Esophagus (tissue), 2 donors: ENCODE measurements around the gene POLL. TPM values are rescaled to one million over a fixed set of nuclear protein-coding genes. Genes with fewer than 3 reads are reported as not detected.

ENCODE experiments used
- H3K27ac ChIP-seq, 2 donors: one replicate each; pipeline ENCODE4 v1.5.1; 2013; ENCODE audit warnings: low read depth in 2 of 2, mild to moderate bottlenecking in 2 of 2, inconsistent platforms in 1 of 2, low read length in 1 of 2, moderate library complexity in 1 of 2
- H3K27me3 ChIP-seq, 2 donors: one replicate each; pipeline ENCODE4 v1.6.1; 2013; ENCODE audit warnings: low read length in 2 of 2, control low read depth in 1 of 2, mild to moderate bottlenecking in 1 of 2; ENCODE audit not compliant: insufficient read depth in 2 of 2, control insufficient read depth in 1 of 2
- H3K36me3 ChIP-seq, 2 donors: one replicate each; pipeline ENCODE4 v1.6.1; 2013; ENCODE audit warnings: low read length in 1 of 2; ENCODE audit not compliant: control insufficient read depth in 2 of 2, insufficient read depth in 2 of 2
- H3K4me1 ChIP-seq, 2 donors: one replicate each; pipeline ENCODE4 v1.6.1; 2013; ENCODE audit warnings: low read length in 1 of 2; ENCODE audit not compliant: control insufficient read depth in 2 of 2, insufficient read depth in 2 of 2
- H3K4me3 ChIP-seq, 2 donors: one replicate each; pipeline ENCODE4 v1.5.1; 2013; ENCODE audit warnings: low read length in 2 of 2, mild to moderate bottlenecking in 2 of 2, low read depth in 1 of 2, moderate library complexity in 1 of 2
- H3K9me3 ChIP-seq, 2 donors: one replicate each; pipeline ENCODE4 v1.6.1; 2013; ENCODE audit warnings: mild to moderate bottlenecking in 2 of 2, low read depth in 1 of 2, low read length in 1 of 2, moderate library complexity in 1 of 2; ENCODE audit not compliant: control insufficient read depth in 2 of 2, insufficient read depth in 1 of 2
- WGBS, 2 donors: extraction: QIAGEN DNeasy Blood & Tissue Kit; methylation state at CpG; one replicate each; pipeline ENCODE4 v1.1.7; 2013; 5-methylcytosine and 5-hydroxymethylcytosine counted together
- polyA plus RNA-seq, 2 donors: library from polyadenylated mRNA; stranded (reverse); fragments of 200-250 nt; gene quantifications; one replicate each; pipeline ENCODE4 v1.2.3, GENCODE V29; 2013
- donor health status: healthy with polysubstance abuse.
- donor health status: Bipolar disorder and iron deficiency.

The POLL gene
- polyA plus RNA-seq, 2 donors = 13.5 to 24.0 TPM

GRCh38 chr10:101569323-101569621 lies 18.8 kb downstream of the POLL start:
- Histone ChIP-seq H3K27me3 (peaks cover 0 to 9% of the 10 kb centered on the region in 2 donors), H3K4me1 (peaks cover 0 to 20% of the 10 kb centered on the region in 2 donors), H3K4me3 (no peak overlapping the region), H3K9me3 (peaks cover 0 to 5% of the 10 kb centered on the region in 2 donors), H3K27ac (no peak overlapping the region), H3K36me3 (no peaks in the 10 kb centered on the region)
- 10% methylated on average over 11 of the region's 11 CpGs for WGBS, 2 donors

DNA sequence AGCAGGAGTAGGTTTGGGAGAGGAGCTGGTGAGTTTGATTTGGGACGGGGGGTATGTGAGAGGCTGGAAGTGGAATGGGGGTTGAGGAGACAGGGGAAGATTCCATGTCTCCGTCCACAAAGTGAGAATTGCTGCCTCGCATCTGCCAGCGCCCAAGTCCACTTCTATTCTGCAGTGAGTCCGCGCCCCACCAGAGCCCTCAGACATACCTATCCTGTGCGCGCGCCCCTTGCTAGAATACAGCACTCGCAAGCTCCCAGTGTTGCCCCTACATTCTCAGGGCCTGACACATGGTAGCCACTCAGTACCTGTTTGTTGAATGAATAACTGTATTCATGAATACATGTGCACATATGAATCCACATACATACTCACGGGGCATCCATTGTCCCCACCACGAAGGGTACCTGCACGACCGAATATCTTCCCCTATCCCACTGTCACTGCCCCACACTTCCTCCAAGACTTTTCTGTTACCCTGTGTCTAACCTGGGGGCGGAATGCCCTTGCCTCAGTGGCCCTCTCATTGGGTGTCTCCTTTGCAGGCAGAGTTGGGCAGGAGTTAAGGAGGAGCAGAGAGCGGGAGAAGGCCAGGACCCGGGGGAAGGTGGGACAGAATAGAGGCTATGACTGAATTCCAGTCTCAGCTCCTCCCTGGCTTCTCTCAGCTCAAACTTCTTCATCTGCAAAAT lies 19.9 kb downstream of the POLL start:
- no peak overlapping the region for H3K4me3 ChIP-seq
- H3K4me1 ChIP-seq = peaks cover 0 to 20% of the 10 kb centered on the region in 2 donors
- 82 to 84% methylated on average over 17 of the region's 17 CpGs for WGBS, 2 donors
- H3K36me3 ChIP-seq = no peaks in the 10 kb centered on the region
- peaks cover 0 to 9% of the 10 kb centered on the region in 2 donors for H3K27me3 ChIP-seq
- H3K27ac ChIP-seq = no peak overlapping the region
- peaks cover 0 to 5% of the 10 kb centered on the region in 2 donors for H3K9me3 ChIP-seq

DNA sequence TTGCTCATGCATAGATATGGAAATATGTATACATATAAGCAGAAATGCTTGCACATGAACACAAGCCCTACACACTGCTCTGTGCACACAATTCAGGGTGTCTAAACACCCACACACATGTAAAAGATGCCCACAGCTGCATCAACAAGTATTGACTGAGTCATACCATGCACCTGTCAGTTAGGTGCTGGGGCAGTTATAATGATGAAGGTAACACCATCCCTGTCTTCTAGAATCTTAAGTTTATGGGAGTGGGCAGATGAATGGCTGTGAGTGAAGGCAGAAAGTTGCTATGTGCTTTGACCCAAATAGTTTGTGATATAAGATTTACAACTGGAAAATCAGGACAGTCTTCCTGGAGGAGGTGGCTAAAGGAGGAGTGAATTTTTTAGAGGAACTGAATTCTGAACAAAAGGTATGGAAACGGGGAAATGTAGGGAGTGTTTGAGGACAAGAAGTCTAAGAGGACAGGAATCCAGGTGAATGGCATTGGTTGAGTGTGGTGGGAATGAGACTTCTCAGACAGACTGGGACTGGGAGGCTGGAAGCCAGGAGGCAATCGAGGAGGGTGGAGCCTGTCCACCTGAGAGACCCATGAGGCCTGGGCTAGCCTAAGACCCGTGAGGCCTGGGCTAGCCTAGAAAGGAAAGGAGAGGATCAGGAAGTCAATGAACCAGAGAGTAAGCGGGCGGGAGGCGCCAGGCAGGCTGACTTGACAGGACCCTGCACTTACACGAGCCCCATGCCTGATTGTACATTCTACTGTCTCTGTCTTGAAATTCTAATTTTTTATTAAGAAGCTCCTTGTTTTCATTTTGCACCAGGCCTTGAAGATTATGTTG lies 20.7 kb downstream of the POLL start:
- Histone ChIP-seq H3K36me3 (no peaks in the 10 kb centered on the region), H3K4me3 (no peak overlapping the region), H3K27ac (no peak overlapping the region), H3K27me3 (peaks cover 0 to 9% of the 10 kb centered on the region in 2 donors), H3K4me1 (peaks cover 0 to 20% of the 10 kb centered on the region in 2 donors), H3K9me3 (no peaks in the 10 kb centered on the region)
- WGBS, 2 donors = 55 to 57% methylated on average over 7 of the region's 7 CpGs

GRCh38 chr10:101566333-101567164 lies 21.5 kb downstream of the POLL start:
- Histone ChIP-seq H3K4me1 (peaks cover 0 to 20% of the 10 kb centered on the region in 2 donors), H3K4me3 (no peak overlapping the region), H3K36me3 (no peaks in the 10 kb centered on the region), H3K27me3 (peaks cover 0 to 9% of the 10 kb centered on the region in 2 donors), H3K9me3 (no peaks in the 10 kb centered on the region), H3K27ac (no peak overlapping the region)
- WGBS, 2 donors = 10 to 11% methylated on average over 59 of the region's 59 CpGs

DNA sequence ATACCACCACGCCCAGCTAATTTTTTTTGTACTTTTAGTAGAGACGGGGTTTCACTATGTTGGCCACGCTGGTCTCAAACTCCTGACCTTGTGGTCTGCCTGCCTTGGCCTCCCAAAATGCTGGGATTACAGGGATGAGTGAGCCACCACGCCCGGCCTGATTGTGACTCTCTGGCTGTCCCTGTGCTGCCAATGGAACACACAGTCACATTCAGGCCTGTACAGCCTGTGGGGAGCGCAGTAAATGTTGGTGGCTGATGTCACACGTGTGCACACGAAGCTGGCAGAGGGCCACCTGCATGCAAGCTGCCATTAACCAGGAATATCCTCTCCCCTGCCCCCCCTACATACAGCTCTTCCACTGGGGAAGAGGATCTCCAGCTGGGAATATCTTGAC lies 22.1 kb downstream of the POLL start:
- Histone ChIP-seq H3K4me1 (peaks cover 0 to 16% of the 10 kb centered on the region in 2 donors), H3K27me3 (peaks cover 0 to 9% of the 10 kb centered on the region in 2 donors), H3K9me3 (no peaks in the 10 kb centered on the region), H3K4me3 (no peak overlapping the region), H3K27ac (no peak overlapping the region), H3K36me3 (no peaks in the 10 kb centered on the region)
- 62 to 63% methylated on average over 8 of the region's 8 CpGs for WGBS, 2 donors

DNA sequence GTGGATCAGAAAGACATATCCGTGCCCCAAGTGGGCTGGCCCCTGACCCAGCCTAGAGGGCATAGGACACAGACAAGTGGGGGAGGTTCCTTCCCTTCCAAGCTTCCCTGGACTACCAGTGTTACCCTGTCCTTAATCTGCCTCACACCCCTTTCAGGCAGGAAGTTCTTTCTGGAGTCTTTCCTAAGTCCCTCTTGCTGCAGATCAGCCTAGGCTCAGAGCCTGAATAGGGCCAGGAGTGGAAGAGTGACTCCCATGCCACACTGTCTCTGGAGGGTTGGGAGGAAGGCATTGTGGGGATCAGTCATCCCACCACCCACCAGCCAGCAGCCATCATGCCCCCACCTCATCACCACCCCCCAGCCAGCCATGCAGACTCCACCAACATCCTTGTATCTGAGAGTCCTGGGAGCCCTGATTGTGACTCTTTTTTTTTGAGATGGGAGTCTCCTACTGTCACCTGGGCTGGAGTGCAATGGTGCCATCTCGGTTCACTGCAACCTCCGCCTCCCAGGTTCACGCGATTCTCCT lies 22.6 kb downstream of the POLL start:
- no peaks in the 10 kb centered on the region for H3K36me3 ChIP-seq
- no peak overlapping the region for H3K4me3 ChIP-seq
- H3K9me3 ChIP-seq = no peaks in the 10 kb centered on the region
- no peak overlapping the region for H3K27ac ChIP-seq
- H3K27me3 ChIP-seq = peaks cover 0 to 9% of the 10 kb centered on the region in 2 donors
- WGBS, 2 donors = 81 to 82% methylated on average over 5 of the region's 5 CpGs
- H3K4me1 ChIP-seq = peaks cover 0 to 11% of the 10 kb centered on the region in 2 donors

GRCh38 chr10:101564490-101564991 lies 23.5 kb downstream of the POLL start:
- no peaks in the 10 kb centered on the region for H3K36me3 ChIP-seq
- H3K27me3 ChIP-seq = peaks cover 0 to 9% of the 10 kb centered on the region in 2 donors
- H3K9me3 ChIP-seq = no peaks in the 10 kb centered on the region
- H3K4me1 ChIP-seq = peaks cover 0 to 8% of the 10 kb centered on the region in 2 donors
- WGBS, 2 donors = 80 to 85% methylated on average over 15 of the region's 15 CpGs
- no peak overlapping the region for H3K27ac ChIP-seq
- no peak overlapping the region for H3K4me3 ChIP-seq

- Histone ChIP-seq H3K4me1 (peaks cover 0 to 13% of the 10 kb centered on the region in 2 donors), H3K4me3 (no peak overlapping the region), H3K27ac (no peak overlapping the region), H3K9me3 (no peaks in the 10 kb centered on the region), H3K36me3 (no peaks in the 10 kb centered on the region), H3K27me3 (peaks cover 0 to 9% of the 10 kb centered on the region in 2 donors)
- WGBS, 2 donors = 61 to 69% methylated on average over 11 of the region's 11 CpGs
Observed at GRCh38 chr10:101563497-101564040, 24.5 kb downstream of the POLL start.

GRCh38 chr10:101563007-101563406 lies 25.1 kb downstream of the POLL start:
- H3K27me3 ChIP-seq = peaks cover 0 to 8% of the 10 kb centered on the region in 2 donors
- H3K27ac ChIP-seq = no peak overlapping the region
- no peaks in the 10 kb centered on the region for H3K36me3 ChIP-seq
- no peak overlapping the region for H3K4me3 ChIP-seq
- H3K4me1 ChIP-seq = peaks cover 0 to 15% of the 10 kb centered on the region in 2 donors
- no peaks in the 10 kb centered on the region for H3K9me3 ChIP-seq
- 59 to 64% methylated on average over 3 of the region's 3 CpGs for WGBS, 2 donors
